Erythroblast (primary cell): Measurements from ENCODE around the gene MEGF10.

Experiments used
- GATA1 ChIP-seq: IDR thresholded peaks from 2 replicates; pipeline ENCODE4 v1.6.1; 2011; ENCODE audit warnings: low read depth, mild to moderate bottlenecking, control low read depth, low read length, moderate library complexity
- POLR2A ChIP-seq: IDR thresholded peaks from 2 replicates; pipeline ENCODE4 v1.6.1; 2011; ENCODE audit warnings: mild to moderate bottlenecking, low read length

DNA sequence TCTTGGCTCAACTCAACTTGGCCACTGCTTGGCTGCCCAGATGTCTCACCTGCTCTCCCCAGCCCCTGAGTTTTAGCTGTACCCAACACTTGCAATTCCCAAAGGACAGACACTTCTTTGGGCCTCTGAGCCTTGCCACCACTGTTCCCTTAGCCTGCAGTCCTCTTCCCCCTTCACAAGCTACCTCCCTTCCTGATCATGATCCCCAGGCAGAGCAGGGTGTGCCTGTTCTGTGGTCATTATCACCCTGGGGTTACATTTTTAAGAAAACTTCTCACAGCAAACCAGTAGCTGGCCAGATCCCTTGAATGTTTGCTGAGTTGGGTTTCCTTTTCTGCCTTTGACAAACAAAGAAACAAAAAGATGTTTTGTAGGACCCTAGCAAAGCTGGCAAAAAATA lies 139.3 kb downstream of the MEGF10 start:
- TF ChIP-seq POLR2A (no peak), GATA1 (no peak)
